HG03060 (cell line): ENCODE results near the gene IMPACT.

Experiments
- ATAC-seq: cut with Tn5 transposase; IDR thresholded peaks from one replicate; pipeline ENCODE4 v1.9.1; 2021; ENCODE audit warnings: low read depth, moderate number of reproducible peaks; ENCODE audit not compliant: unreplicated experiment

The IMPACT gene

DNA sequence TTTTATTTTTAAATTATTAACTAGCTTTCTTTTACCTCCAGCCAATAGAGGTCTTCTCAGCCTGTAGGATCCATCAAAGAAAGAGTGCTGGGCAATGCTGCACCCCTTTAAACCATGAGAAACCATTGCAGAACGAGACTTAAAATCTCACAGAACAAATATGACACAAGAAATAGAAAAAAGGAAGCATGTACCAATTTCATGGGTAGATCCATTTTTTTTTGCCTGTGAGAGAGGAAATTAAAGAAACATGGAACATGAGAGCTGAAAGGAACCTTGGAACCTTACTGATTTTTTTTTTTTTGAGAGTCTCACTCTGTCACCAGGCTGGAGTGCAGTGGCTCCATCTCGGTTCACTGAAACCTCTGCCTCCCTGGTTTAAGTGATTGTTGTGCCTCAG, 47.9 kb downstream of the IMPACT start:
- no peak for ATAC-seq

- no peak for ATAC-seq
Observed at GRCh38 chr18:24475926-24476589, 49.6 kb downstream of the IMPACT start.

DNA sequence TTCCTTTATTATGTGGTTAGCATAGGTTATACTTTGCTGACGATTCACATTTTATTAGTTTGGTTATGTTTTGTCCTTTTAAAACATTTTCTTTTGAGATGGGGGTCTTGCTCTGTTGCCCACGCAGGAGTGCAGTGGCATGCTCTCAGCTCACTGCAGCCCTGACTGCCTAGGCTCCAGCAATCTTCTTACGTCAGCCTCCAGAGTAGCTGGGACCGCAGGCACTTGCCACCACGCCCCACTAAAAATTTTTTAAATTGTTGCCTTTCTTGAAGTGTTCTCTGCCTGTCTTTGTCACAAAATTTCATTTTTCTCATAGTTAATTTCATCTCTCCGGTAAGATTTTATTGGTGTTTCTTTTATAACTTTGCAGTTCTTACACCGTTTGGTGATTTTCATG, 52.9 kb downstream of the IMPACT start:
- no peak for ATAC-seq

DNA sequence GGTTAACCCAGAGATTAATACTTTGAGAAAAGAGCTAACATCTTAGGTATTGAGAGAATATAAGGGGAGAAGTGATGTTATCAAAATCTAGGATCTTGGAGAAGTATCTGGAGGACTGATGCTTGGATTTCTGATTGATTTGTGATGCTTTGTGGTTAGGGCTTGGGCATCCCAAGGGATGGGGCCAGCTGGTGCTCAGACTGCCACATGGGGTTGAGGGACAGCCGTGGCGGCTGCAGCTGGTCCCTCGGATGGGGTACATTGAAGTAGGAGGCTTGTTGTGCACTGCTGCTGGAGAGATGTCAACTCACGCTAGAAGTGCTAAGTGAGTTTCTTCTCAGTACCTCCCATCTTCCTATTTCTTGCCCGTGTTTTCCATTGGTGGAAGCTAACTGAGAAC, 56.4 kb downstream of the IMPACT start:
- no peak for ATAC-seq

GRCh38 chr18:24485681-24486080, 59.2 kb downstream of the IMPACT start:
- ATAC-seq = no peak

DNA sequence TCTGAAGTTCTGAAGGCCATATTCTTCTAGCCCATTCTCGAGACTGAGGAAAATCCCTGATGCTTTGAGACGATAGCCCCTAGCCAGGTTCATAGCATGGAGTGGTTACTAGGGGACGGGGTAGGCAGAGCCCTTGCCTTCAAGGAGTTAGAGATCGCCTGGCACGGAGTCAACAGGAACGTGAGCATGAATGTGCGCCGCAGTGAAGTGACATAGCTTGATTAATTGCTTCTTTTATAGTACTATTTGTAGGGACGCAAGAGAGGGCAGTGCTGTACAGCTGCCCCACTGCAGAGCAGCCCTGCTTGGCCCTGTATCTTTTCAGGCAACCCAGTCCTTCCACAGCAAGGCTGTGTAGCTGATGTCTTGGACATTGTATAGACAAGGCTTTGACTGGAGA, 60.2 kb downstream of the IMPACT start:
- ATAC-seq = no peak

DNA sequence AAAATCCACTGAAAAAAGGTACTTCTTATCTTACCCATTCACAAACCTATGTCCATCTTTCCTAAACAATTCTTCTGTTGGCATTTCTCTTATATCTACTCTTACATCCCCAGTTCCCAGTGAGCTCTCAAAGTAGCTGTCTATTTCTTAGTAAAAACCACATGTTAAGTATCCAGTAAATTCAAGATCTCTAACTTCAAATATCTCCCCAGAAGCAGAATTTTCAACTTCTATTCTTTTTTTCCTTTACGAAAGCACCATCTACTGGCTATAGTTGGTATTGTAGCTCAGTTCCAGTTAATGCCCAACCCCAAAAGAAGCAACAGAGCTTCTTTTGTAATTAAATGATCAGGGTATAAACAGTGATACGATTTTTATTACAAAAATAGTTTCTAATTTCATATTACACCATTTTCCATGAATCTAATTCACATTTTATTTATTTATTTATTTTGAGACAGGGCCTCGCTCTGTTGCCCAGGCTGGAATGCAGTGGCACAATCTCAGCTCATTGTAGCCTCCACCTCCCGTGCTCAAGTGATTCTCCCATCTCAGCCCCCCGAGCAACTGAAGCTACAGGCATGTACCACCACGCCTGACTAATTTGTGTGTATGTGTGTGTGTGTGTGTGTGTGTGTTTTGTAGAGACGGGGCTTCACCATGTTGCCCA, 62.5 kb downstream of the IMPACT start:
- ATAC-seq = no peak

GRCh38 chr18:24490539-24490938, 64.1 kb downstream of the IMPACT start:
- no peak for ATAC-seq

DNA sequence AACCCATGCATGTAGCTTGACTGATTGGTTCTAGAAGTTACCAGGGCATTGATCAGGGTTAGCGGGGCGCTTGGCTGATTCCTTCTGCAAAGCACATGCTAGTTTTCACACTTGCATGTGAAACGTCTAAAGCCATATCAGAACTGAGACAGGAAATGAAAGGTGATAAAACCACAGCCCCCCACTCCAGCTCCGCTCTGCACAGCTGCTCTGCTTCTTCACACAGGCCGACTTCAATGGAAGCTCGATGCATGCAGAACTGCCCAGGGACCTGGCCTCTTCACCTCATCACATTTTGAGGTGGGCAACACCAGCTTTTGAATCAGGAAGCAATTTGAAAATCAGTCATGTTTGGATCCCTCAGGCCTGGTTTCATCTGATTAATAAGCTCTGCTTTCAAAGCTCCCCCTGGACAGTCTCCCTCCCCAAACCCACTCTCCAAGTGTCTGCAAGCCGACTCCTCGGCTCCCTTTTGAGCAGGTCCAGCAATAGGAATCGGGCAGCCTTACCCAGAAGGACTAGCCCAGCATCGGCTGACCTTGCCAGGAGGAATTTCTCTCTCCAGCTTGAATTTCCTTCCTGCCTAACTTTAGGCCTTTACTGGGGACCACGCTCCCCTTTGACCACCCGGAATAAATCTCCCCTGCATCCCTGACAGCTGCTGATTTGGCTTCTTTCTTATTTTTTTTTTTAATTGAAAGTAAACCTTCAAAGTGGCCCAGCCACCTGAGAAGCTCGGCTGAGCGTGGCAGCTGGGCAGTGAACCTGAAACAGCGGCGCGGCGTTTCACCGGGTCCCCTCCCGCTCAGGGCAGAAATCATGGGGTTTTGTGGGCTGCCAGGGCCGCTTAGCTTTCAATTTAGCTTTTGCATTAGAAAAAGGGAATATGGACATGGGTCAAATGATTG, 65.7 kb downstream of the IMPACT start:
- peak; percentile 62 for ATAC-seq

DNA sequence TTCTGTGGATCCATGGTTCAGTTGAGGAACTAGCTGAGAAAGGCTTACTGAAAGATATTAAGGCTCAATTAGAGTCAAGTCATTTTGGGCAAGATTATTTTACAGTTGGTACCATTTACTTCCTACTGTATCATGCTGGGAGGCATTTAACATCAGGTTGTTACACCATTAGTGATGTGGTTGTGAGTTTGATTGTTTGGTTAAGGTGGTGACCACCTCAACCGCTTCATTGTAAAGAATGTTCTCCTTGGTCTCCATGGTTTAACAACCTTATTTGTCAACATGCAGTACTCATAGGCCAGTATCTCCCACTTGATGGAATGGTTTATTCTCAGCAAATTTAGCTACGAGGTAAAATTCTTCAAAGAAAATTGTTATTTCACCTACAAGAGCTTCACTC, 68.1 kb downstream of the IMPACT start:
- no peak for ATAC-seq

GRCh38 chr18:24497031-24497754, 70.7 kb downstream of the IMPACT start:
- no peak for ATAC-seq

DNA sequence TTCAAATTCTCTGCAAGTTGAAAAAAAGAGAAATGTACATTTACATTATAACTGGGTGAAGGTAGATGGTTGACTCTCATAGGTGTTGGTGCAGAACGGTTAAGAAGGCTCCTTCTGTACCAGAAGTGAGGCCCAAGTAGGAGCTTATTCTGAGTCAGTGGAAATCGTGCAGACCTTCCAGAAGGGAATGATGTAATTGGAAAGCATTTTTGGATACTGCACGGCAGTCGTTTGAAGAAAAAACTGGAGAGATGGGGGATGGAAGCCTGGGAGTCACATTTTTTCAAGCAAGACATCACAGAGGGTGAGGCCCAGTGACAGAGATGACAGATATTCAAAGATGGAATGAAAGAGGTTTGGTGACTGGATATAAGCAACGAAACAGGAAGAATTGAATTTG, 73.3 kb downstream of the IMPACT start:
- ATAC-seq = no peak

DNA sequence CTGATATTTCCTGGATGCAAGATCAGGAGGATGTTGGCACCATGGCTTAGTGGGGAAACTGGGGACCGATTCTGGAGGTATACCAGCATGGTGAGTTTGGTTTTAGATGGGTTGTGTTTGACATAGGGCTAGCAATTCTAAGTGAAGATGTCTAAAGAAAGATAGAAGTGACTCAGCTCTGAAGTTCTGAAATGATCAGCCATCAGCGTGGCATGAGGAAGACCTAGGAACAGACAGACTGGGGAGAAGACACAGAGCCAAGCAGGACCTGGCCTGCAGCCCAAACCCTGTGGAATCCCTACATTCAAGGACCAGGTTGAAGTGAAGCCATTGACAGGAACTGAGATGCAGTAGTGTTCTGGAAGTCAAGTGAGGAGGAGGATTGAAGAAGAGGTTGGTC, 73.7 kb downstream of the IMPACT start:
- ATAC-seq = no peak

DNA sequence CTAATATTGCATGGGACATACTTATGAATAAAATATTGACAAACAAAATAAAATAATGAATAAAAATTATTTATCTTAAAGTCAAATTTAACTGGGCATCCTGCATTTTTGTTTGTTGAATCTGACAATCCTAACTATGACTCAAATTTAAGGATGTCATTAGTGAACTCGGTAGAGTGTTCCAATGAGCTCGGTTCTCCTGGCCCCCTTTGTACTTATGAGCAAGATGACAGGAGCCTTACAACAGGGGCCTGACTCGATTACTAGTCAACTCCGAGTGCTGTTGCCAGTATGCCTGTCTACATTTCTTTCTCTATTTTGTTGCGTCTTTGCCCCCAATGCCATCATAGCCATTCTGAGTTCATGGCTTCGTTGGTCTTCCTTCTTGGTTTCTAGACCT, 74.3 kb downstream of the IMPACT start:
- ATAC-seq = no peak

DNA sequence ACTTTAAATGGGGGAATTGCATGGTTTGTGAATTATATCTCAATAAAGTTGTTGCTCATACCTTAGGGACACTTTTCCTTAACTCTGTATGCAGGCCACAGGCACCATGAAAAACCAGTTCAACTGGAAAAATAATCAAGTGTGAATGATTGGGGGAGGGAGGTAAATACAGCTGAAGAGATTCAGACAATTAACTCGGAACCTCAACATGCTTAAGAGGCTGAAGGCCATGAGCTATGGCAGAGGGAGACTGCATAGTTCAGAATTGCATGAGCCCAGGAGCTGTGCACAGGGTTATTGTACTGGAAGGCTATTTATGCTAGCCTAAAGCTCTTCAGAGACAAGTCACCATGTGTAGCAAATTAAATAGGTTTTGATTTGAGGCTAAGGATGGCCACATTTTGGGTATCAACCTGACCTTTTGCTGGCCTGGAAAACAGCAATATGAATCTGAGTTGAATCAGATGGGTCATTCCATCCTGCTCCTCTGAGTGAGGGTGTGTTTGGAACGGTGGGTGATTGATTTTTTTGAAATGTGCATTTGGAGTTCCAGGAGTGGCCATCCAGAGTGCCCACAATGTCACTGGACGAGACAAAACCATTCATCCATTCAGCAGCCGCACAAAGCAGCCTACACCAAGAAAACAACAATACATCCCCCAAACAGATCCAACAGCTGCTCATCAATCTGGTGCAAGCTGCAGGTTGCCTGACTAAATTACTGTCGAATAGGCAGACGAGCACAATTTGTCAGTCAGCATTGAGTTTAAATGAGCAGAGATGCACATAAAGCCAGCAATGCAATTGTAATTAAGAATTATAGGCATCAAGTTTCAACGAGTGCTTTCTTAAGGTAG, 76.4 kb downstream of the IMPACT start:
- no peak for ATAC-seq
